Fibroblast of skin of right biceps (primary cell): Measurements from ENCODE around the gene PTPRN2.

Experiments used
- DNase-seq: peaks from one replicate; pipeline ENCODE4 v3.0.0-alpha.2; 2013

Gene PTPRN2

GRCh38 chr7:158016180-158017097 is 571.2 kb downstream of the PTPRN2 start:
- DNase-seq, result no peak

DNA sequence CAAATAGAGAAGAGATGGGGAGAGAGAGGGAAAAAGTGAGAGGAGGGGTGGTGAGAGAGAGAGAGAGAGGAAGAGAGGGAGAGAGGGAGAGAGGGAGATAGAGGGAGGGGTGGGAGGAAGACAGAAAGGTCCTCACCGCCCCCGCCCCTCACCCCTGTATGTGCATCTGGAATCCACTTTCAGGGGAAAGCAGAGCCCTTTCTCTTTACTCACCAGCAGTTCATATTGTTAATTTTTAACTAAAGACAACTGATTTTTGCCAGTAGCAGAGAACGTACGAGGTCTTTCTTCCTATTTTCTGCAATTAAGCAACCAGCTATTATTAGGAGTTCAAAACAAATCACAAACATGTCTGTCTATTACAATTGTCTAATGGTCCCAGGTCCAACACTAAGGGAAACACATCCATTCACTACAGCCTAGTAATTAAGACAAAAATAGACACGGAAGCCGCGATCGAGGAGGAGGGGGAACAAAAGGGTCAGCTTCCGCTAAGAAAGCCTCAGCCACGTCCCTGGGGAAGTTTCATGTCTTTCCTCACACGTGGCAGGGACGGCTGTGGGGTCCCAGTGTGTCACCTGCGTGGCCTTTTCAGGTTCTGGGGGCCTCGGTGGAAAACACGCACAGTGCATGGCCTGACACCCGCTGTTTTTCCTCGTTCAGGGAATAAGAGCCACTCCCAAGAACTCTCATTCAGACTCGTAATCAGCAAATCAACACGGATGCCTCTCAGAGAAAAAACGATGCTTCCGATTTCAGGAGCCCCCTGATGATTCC is 572.0 kb downstream of the PTPRN2 start:
- DNase-seq, result no peak

GRCh38 chr7:158014976-158015375 is 572.6 kb downstream of the PTPRN2 start:
- no peak for DNase-seq

DNA sequence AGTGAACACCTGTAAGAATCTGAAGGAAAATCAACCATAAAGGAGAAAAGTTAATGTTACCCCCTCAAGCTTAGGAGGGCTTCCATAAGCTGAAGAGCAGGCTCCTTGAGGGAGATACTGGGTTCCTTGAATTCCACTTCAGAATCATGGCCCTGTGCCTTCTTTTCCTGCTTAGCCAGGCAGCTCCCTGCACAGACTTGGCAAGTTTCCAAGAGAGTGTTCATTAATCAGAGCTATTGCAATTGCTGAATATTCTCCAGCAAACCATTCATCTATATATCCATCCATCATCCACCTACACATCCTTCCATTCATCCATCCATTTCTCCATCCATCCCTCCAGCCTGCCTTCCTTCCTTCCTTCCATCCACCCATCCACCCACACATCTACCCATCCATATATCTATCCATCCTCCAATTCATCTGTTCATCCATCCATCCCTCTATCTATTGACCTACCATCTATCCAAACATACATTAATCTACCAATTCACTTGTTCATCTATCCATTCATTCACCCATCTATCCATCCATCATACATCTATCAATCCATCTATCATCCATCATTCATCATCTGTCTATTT is 574.4 kb downstream of the PTPRN2 start:
- DNase-seq, result no peak

DNA sequence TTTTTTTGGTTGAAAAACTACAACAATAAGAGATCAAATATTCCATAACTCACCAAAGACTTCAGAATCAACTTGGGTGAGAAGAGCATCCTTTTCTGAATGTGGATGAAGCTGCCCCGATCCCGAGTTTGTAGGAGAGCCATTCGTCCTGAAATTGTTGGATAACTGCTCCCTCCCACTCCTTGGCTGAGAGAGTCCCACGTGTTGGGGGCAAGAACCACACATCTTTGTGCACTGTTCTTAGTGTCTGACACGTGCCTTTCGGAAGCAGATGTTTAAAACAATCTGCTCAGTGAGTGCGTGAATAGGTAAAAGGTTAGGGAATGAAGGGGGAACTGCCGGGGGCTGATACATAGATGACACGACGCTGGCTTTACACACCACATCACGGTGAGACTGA is 575.7 kb downstream of the PTPRN2 start:
- no peak for DNase-seq

DNA sequence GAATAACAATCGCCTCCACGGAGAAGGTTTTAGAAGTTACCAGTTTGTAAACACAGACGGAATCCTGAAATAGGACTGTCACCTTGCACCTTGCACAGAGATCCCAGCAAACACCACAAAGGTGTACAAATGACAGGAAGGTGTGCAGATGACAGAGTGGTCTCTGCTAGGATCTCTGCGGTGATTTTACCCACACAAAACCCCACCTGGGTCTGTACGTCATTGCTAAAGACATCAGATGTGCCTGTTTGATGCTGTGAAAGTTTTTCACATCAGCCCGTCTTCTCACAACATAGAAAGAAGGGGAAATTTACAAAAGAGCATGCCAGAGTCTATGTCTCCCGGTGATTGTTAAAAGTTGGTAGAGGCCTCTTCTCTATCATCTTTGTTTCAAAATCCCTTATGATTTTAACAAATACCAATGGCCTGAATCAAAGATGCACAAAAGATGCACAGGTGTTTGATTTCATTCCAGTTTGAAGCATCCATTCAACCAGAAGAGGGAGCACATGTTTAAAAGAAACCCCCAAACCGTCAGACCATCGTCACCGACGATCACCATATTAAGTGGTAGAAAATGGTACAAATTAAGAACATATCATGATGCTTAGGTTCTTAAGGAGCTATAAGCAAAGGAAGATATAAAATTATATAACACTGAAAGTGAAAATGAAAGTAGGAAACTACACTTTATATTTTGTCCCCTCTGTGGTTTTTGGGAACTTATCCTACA is 576.5 kb downstream of the PTPRN2 start:
- DNase-seq, result no peak

DNA sequence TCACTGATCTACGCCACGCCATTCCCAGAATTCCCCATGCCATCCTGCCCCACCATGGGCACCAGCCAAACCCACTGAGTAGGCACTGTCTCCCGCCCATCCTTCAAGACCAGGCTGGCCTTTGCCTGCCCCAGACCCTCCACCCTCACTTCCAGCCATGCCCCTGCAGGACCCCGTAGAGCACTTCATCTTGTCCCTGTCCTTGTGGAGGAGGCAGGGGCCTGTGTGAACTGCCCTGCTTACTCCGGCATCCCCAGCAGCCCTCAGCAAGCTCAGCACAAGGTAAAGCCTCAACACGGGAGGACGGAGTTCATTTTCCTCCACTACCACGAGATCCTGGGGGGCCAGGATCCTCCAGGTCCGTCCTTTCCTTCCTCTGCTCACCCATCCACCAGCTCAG is 577.7 kb downstream of the PTPRN2 start:
- DNase-seq, result no peak

- no peak for DNase-seq
Observed at GRCh38 chr7:158008267-158008666, 579.4 kb downstream of the PTPRN2 start.

DNA sequence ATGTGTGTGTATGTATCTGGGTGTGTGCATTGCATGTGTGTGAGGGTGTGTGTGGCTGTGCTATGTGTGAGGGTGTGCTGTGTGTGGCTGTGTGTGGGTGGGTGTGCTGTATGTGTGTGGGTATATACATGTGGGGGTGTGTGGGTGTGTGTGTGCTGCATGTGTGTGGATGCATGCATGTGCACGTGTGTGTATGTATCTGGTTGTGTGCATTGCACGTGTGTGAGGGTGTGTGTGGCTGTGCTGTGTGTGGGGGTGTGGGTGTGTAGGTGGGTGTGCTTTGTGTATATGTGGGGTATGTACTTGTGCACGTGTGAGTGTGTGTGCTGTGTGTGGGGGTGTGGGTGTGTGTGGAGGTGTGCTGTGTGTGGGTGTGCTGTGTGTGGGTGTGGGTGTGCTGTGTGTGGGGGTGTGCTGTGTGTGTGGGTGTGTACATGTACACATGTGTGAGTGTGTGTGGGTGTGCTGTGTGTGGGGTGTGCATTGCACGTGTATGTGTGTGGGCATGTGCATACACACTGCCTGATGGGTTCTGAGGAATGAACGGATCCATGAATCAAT is 579.8 kb downstream of the PTPRN2 start:
- no peak for DNase-seq

DNA sequence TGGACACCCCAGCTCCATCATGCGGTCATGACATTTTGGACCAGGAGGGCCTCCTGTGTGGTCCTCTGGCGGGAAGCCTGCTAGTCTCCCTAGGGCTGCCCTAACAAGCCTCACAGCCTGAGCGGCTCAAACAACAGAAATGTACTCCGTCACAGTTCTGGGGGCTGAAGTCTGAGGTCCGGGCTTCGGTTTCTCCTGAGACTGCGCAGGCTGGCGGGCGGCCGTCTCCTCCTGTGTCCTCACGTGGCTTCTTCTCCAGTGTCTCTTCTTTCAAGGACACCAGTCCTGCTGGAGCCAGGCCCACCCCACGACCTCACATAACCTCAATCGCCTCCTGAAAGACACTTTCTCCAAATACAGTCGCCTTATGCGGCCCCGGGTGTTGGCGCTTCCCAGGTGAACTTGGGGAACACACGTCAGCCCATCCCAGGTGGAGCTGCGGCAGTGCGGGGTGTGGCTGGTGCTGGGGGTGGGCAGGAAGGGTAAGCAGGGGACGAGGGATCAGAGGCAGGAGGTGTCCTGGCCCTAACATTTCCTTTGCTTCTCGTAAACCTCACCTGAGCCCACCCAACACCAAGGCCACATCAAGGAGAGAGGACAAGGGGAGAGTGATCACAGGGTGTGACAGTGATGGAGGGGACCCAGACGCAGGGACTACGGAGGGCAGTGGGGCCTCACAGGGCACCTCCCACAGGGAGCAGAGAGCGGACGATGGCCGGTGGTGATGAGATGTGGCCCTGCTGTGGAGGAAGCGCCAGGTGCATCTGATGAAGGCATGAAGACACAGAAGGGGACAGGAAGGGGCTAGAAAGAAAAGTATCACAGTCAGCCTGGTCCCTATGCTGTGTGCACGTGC is 580.6 kb downstream of the PTPRN2 start:
- no peak for DNase-seq

GRCh38 chr7:158005531-158005930 is 582.1 kb downstream of the PTPRN2 start:
- DNase-seq, result no peak

DNA sequence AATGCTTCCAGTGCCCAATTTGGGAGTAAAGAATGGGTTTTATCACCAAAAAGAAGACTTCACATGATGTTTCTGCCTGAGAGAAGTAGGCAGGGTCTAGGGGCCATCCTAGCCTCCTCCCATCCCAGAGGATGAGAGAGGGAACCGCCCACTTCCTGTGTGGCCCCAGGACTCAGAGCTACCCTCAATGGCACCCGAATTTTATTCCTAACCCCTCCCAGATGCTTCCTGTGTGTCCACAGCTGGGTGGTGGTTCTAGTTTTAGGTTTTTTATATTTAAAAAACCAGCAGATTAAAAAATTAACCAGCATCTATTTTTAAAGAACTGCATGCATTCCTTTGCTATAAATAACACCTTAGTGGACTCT is 583.5 kb downstream of the PTPRN2 start:
- no peak for DNase-seq

- DNase-seq, result no peak
Observed at GRCh38 chr7:158003441-158004122, 584.0 kb downstream of the PTPRN2 start.

DNA sequence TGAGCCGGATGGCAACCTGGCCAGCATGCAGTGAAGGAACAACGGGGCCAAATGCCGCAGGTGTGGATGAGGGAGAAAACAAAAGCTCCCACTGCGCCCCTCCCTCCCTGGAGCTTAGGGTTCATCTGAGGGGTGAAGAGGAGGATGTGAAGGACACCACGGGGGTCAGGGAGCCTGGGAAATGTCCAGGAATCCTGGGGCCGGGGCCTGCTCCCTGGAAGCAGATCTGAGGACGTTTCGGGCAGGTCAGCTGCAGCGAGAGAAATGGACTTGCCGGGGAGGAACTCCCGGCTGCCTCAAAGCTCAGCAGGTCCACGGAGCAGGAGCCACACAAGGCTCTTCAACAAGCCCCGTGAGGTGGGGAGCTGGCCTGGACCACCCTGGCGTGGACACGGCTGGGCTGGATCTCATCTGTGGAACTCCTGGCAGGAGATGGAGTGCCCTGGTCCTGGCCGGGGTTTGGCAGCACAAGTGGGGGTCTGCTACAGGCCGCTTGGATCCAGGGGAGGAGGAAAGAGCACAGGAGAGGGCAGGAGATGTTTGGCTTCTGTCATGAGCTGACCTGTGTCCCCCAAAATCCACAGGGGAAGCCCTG is 585.0 kb downstream of the PTPRN2 start:
- DNase-seq, result no peak

DNA sequence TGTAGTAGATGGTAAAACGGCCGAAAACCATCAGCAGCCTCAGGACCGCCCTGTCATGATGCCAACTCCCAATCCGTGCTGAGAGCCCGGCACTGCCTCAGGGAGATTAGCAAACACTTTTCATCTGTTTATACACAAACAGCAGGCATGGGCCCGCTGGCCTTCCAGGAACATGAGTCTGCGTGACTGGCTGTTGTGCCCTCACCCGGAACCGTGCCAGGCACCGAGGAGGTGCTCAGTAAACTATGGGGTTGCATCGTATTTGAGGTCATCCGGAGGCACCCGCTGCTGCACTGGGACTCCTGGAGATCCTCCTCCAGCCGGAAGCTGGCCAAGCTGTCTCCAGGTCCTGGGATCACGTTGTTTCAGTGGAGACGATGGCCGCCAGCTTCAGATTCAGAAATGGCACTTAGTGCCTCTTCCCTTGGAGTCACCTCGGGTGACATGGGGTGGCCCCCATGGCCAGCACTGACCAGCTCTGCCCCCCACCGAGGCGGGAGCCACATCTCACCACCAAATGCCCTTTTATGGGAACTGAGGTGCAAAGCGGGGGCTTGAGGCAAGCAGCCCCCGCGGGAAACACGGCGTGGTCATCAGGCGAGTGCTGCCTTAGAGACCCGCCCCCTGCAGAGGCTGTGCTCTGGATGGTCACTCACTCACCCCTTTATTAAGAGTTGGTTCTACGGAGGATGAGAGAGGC is 585.9 kb downstream of the PTPRN2 start:
- no peak for DNase-seq

DNA sequence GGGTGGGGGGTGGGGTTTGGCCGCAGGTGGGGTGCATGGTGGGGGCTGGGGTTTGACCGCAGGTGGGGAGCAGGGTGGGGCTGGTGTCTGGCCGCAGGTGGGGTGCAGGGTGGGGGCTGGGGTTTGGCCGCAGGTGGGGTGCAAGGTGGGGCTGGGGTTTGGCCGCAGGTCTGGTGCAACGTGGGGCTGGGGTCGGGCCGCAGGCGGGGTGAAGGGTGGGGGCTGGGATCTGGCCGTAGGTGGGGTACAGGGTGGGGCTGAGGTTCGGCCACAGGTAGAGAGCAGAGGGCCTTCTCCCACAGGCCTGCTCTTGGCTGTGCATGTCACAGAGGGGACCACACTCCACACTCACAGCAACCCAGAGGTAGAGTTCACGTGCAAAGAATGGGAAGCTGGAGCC is 586.6 kb downstream of the PTPRN2 start:
- no peak for DNase-seq

- DNase-seq, result no peak
Observed at GRCh38 chr7:158000160-158000559, 587.5 kb downstream of the PTPRN2 start.

DNA sequence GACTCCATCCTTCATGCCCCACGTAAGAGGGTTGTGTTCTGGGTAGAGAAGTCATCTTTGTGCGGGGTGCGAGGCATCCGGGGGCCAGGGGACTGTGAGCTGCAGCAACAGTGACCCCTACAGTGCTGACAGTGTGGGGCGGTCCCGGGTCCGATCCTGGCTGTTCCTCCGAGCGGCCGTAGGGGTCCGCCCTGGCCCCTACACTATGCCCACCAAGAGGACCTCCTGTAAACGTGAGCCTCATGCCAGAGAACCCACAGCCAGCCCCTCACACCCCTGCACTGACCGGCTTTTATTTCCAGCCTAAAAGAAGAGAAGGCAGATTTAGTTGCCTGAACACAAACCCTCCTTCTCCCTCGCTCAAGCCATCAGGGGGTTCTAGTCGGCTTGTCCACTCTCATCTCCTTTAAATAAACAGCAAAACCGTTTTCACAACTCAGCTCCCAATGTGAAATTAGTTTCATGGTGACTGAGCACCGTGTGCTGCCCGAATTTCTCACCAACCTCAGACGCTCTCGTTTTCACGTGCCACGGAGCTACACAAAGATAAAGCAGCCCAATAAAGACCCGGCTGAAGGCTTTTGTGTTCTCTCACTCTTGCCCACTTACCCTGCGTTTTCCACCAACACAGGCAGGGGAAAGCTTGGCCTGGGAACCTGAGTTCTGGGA is 588.6 kb downstream of the PTPRN2 start:
- no peak for DNase-seq

DNA sequence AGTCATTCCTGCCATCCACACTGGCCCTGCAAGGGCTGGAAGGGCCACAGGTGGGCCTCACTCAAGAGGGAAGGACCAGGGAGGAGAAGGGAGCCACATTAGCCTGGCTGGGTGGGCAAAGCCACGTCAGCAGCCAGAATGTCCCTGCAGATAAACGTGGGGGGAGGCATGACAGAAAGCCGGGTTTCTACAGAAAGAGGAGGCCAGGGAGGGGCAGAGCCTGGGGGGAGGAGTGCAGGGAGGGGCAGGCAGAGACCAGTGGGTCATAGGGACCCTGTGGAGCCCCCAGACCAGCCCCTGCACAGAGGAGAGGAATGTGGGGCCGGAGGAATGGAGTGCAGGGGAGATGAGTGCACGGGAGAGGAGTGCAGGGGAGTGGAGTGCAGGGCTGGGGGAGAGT is 590.2 kb downstream of the PTPRN2 start:
- no peak for DNase-seq

- DNase-seq, result no peak
Observed at GRCh38 chr7:157997080-157997440, 590.6 kb downstream of the PTPRN2 start.
